Nucleus accumbens (tissue), 56 donors: Measurements from ENCODE around the gene ZNF837.
A peak's percentile ranks its signal among the peaks of the same experiment; 100 is the strongest.

Experiments
- DNase-seq, 56 donors: peaks; one replicate each; lab custom pipeline; 2025; lab: John Stamatoyannopoulos, UW

ZNF837 gene

GRCh38 chr19:58374200-58374599, 6.6 kb downstream of the ZNF837 start:
- DNase-seq: no peak

GRCh38 chr19:58372311-58373133, 8.3 kb downstream of the ZNF837 start:
- peak in 2 of 56 donors; percentile 8 to 14 for DNase-seq

GRCh38 chr19:58368561-58369360, 12.1 kb downstream of the ZNF837 start:
- DNase-seq: no peak

- DNase-seq: no peak
Observed at GRCh38 chr19:58367698-58368454, 13.0 kb downstream of the ZNF837 start.

GRCh38 chr19:58366585-58367430, 14.0 kb downstream of the ZNF837 start:
- DNase-seq: no peak

GRCh38 chr19:58364146-58364545, 16.7 kb downstream of the ZNF837 start:
- DNase-seq: no peak

GRCh38 chr19:58362272-58362994, 18.4 kb downstream of the ZNF837 start, which contains the start of gene ZNF497:
TSS of gene ZNF497 (minus strand) at chr19:58362751. CDS start at chr19:58357635, 5,116 bp downstream.
- peak; percentile 80 to 98 (median 96) for DNase-seq

GRCh38 chr19:58361900-58362271, 18.9 kb downstream of the ZNF837 start:
- peak in 18 of 56 donors; percentile 30 to 75 (median 60) for DNase-seq

GRCh38 chr19:58357481-58358145, 23.2 kb downstream of the ZNF837 start:
- DNase-seq: no peak

- no peak for DNase-seq
Observed at GRCh38 chr19:58356766-58357480, 23.9 kb downstream of the ZNF837 start.

GRCh38 chr19:58355908-58356765, 24.7 kb downstream of the ZNF837 start:
- DNase-seq: no peak

GRCh38 chr19:58355215-58355796, 25.5 kb downstream of the ZNF837 start:
- DNase-seq: peak in 2 of 56 donors; percentile 8

- no peak for DNase-seq
Observed at GRCh38 chr19:58354478-58355030, 26.3 kb downstream of the ZNF837 start.

- no peak for DNase-seq
Observed at GRCh38 chr19:58353717-58354477, 26.9 kb downstream of the ZNF837 start.
